Activated T-helper 1 cell treated with Interleukin-2 at 50 U/mL for 16 hours (primary cell): ENCODE results near the gene THRB.

Experiments
- DNase-seq: peaks from one replicate; pipeline ENCODE4 v3.0.0-alpha.2; 2020; ENCODE audit warnings: low read depth

THRB gene

DNA sequence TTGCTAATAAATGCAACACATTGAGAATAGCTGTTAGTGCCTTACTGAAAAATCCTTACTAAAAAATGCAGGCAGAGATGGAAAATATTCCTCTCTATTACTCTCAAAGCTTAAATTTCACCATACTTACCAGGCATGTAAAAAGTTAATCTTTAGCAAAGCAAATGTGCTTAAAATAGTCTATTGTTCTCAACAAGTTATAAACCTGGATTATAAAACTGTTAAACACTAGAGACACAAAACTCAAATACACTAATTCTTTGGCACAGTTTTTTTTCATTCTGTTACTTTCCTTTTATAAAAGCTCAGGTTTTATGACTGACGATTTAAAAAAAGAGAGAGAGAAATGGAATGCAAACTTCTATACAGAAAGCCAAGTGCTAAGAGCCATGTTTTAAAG is 119.8 kb downstream of the THRB start:
- no peak for DNase-seq

DNA sequence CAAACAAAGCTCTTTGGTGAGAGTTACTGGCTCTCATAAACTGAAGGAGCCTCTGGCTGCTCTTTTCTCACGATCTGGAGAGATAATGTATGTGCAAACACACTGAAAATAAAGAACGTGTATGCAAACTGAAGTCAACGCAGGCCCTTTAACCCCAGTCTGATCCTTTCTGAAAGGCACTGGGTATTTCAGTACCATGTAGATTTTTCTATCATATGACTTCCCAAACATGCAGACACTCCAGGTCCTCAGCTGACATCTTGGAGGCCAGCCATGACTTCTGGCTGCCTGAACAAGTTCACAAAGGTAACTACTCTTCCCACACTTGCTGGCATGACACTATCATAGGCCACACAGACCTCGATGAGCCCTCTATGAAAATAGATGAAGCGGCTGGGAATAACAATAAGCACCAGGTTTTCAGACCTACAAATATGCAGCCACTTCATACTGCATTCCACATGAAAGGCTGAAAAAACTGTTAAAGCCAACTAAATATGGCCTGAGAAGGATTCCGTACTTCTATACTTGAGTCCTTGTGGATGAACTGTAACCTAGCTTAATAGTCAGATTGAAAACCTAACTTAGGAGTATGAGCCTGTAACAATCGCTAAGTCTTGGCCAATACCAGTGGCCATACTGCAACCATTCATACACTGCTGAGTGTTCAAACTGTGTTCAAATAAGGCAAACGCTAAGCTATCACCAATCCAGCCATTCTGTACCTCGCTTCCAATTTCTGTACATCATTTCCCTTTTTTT is 121.3 kb downstream of the THRB start:
- no peak for DNase-seq

DNA sequence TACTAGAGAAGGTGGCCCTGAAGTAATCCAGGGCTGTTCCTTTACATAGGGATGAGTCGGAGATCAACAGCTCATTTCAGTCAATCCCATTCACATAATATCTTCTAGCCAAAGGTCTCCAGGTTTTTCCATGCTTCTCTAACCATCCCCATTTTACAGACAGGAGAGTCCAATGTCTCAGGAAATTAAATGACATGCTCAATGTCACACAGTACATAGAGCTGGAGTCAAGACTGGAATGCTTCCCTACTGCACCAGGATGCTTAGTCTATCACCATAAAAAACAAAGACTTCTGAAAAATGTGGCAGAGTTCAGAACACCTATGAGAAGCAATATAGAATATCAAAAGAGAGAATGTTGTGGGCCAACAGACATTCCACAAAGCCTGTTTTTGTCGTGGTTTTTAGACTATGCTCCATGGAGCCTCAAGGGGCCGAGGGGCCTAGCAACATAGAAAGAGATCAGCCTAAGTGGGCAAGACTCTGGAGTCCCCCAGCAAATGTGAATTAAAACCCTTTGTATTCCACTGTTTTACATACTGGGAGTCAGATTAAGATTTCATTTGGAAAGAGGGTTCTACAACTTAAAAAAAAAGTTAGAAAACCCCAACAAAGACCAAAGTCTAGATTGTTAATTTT is 122.0 kb downstream of the THRB start:
- DNase-seq = no peak

DNA sequence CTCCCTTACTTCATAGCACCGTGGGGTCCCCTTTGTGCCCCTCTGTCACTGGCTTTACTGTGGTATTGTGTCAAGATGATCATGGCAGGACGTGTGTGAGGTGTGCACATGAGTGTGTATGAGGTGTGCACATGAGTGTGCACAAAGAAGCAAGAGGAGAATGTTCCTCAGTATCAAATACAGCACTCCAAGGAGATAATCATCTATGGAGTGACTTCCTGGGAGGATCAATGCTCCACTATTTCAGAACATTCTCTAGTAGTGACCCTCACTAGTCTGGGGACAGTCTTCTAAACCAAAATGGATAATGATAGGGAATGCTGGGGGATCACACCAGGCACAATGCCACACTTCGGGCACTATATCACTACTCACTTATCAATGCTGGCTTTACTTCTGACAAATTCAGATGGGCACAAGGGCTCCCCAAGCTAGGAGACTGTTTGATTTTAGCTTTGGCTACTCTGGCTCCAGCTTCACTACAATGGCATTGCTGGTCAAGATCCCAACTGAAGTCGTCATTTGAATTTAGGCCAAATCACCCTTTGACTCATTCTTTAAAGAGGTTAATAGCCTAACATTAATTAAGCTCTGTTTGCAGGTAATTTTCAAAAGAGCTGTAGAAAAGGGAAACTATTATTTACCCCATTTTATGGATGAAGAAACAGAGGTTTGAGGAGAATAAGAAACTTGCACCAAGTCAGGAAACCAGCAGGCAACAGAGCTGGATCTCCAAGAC is 124.1 kb downstream of the THRB start:
- no peak for DNase-seq

DNA sequence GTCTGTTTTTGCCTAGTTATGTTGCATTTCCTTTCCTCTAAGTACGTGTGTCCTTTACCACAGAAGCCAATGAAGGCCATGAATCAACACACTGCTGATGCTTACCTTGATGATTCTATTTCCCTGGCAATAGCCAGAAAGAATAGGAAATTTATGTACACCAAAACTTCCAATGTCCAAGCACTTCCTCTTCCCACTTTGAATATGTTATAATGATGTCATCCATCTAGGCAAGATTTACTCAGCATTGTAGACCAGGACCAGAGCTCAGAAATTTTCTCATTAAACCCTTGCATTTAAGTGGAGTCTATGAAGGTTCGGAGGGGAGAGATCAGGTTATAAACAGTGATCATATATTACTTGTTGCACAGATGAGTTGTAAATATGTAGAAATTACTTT is 126.0 kb downstream of the THRB start:
- DNase-seq = no peak

DNA sequence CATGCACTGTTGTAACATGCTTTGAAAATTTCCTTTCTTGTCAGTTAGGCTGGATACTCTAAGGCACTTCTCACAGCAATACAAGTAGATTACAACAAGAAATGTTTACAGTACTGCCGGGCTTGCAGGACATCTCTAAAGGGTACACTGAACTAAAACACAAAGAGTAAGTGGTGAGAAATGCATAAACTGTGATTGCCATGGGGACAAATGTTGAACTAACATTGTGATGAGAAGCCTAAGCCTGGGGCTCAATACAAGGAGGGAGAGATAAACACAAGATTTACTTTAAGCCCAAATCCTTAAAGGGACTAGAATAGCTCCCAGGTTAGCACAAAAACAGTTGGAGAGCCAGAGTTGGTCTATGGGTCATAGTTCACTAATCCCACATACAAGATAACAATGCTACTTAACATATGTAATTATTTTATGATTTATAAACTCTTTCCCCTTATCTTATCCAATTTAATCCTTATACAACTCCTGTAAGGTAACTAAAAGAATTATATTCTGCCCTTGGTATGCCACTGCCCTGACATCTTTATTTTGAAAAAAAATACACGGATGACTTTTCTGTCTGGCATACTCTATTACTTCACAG is 126.9 kb downstream of the THRB start:
- DNase-seq = no peak

DNA sequence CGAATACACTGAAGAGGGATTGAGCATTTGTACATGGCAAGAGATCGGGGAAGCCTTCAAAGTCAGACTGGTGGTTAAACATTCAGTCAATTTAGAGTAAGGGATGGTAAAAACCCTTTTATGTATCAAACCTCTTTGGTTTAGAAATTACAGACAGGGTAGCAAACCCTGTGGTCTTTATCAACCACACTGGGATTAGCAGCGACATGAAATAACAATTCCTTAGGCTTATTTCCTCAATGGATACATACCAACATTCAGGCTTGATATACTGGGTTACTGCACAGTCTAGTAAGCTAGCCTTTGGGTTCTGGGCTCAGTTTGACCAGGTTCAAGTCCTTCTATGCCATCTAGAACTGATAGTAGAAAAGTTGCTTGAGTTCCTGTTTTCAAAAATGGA is 127.4 kb downstream of the THRB start:
- no peak for DNase-seq

DNA sequence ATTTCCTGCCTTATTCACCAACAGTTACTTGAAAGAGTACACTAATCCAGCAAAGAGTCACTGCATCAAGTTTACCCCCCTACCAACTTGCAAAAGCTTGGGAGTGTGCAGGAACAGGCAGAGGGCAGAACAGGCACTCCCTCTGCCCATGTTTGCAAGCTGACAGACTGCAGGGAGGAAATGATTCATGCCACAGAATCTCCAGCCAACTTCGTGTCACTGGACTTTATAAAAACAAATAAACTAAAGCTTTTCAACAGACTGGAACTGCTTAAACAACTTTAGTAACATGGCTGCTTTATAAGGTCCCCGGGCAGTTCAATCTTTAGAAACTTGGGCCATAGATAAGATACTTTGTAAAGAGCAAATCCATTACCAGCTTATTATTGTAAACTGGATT is 129.5 kb downstream of the THRB start:
- no peak for DNase-seq

DNA sequence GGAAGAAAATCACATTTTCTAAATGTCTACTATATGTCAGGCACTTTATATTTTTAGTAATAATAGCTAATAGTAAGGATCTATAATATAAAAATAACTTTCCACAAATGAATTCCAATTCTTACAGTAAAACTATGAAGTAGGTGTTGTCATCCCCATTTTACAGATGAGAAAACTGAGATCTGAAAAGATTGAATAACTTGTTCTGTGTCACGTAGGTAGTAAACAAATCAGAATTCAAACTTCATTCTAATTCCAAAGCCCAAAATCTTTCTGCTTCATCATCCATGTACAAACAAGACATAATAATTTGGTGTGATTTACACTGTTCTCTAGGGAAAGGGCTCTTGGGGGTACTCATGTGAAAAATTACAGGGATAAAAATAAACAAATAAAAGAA is 130.3 kb downstream of the THRB start:
- DNase-seq = no peak

DNA sequence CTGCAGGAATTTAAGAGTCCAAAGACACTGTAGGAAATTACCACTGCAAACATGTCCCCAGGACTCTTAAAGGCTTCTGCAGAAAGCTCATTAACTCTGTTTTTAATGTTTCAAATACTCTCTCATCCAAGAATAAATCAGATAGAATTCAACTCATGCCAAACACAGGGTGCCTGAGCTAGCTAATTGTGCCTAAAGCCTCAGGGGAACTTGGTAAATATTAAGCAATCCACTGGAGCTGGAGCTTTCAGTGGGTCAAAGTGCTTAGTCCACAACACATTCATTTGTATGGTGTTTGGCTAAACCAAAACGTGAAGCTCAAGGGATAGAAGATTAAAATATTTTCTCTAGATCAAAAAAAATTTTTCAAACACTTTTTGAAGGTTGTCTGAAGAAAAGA is 131.4 kb downstream of the THRB start:
- no peak for DNase-seq

DNA sequence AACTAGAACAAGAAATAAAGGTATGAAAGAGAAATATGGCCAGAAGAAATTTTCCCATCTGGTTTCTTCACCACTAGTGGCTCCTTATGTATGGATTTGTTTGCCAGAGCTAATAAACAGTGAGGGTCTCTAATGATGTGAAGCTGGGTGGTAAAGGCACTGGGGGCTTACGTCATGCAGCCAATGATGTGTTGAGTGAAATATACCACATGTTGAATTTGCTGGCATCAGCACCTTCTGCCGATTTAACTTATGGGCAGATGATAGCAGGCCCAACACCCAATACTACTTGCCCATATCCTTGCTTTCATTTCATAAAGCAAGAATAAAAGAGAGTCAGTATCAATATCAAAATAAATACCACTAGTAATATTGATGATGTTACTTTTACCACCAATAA is 133.0 kb downstream of the THRB start:
- DNase-seq = no peak

DNA sequence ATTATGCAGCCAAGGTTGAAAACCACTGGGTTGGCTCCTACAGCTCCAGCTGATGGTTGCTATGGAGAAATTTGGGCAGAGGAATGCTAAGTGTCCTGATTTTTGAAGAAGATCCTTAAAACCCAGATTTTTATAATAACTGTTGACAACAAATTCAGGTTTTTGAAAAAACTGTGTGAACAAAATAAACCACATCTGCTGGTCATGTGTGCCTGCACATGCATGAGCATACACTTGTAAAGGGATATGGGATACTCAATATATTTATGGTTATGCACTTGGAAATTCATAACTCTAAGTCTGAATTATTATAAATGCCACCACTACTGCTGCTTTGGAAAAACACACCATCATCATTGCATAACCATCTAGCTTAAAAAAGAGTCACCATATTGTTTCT is 133.7 kb downstream of the THRB start:
- DNase-seq = no peak

DNA sequence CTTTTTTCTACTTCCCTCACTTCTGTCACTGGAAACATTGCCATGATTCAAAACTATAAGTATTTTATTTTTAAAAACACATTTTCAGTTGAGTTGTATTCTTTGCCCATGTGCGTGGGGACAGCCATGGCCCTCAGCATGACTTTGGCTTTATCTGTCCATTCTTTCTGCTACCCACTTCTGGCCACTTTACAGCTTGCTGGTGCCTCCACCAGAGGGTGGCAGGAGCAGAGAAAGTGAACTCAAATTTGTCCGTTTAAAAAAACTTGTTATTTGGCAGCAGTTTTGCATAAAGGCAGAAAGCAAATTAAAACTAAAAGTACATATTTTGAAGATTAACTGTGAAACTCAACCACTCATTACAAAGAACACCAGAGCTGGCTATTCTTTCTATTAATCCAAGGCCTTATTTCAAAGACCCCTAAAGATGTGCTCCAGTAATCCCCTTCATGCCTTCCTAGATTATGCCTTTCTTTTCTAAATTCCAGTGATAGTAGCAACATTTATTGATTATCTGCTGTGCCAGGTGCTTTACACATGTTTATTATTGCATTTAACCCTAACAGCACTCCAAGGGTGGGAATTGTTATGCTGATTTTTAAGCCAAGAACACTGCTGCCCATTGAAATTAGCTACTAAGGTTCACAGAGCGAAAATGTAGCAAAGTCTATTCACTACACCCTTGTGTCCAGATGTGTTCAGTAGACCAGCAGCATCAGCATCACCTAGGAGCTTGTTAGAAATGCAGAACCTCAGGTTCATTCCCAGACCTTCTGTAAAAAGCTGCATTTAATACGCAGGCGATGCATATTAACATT is 134.8 kb downstream of the THRB start:
- no peak for DNase-seq

DNA sequence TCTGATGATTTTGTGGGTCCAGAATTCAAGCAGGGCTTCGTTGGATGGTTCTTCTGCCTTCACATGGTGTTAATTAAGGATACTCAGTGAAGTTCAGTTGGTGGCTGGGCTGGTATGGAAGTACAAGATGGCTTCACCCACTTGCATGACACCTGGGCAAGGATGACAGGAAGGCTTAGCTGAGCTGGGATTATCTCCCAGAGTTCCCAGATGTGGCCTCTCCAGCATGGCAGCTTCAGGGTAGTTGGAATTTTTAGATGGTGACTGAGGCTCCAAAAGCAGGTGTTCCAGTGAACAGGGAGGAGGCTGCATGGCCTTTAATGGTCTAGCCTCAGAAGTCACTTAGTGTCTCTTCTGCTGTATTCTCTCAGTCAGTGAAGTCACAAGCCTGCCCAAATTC is 135.5 kb downstream of the THRB start:
- DNase-seq = no peak

DNA sequence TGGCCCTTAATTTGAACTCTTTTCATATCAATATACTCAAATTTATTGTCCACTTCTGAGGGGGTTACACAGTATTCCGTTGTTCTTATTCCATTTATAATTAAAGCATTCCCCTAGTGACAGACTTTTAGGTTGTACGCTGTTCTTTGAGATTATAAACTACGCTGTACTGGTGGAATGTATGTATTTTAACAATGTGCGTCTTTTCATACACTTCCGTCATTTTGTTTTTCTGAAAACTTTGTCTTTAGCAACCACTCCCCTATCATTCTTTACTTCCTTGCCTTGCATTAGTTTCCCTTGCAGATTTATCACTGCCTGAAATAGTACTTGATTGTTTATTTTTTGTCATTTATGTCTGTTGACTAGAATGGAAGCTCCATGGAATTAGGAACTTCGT is 137.0 kb downstream of the THRB start:
- no peak for DNase-seq

DNA sequence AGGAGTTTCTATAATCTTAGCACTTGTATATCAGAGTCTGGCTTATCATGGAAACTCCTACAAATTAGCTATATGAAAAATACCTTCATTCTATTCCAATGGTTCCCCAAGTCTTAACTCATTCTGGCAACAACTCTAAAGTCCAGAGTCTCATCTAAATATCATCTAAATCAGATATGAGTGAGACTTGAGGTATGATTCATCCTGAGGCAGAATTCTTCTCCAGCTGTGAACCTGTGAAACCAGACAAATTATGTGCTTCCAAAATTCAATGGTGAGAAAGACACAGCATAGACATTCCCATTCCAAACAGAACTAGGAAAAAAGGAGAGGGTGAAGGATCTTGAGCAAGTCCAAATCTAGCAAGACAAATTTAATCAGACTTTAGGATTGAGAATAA is 138.8 kb downstream of the THRB start:
- no peak for DNase-seq

DNA sequence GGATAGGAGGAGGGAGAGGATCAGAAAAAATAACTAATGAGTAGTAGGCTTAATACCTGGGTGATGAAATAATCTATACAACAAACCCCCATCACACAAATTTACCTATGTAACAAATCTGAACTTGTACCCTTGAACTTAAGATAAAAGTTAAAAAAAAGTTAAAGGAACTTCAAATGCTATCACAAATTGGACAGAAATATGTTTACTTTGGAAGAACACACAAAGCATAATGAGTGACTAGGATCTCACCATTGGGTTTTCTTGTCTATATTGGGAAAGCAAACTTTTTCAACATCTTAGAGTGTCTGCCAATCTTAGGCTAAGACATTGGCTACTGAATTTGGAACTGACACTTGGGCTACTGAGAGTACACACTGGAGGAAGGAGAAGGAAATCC is 140.4 kb downstream of the THRB start:
- no peak for DNase-seq

DNA sequence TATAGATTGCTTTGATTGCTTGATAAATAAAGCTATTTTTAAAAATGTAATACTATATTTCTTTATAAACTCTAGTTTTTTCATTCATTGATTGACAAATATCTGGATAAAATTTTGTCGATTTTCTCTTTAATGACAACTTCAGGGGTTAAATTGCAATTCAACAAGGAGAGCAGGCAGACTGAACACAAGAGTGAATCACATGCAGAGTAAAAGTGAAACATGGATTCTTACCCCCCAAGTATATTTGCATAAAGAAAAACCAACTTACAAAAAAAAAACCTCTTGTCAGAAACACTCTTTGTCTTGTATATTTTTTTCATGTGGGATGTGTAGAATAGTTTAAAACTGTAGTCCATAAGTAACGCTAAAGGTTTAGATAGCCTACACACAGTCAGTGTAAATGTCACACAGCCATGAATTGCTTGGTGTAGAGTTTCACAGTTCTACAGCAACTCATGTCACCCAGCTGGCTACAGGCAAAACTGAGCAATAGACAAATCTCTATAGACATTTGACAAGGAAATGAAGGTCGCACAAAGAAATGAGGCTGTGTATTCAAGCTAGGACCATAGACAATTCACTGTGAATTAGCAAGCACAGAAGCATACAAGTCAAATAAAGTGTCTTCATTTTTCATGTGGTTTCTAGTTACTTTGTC is 141.6 kb downstream of the THRB start:
- no peak for DNase-seq

DNA sequence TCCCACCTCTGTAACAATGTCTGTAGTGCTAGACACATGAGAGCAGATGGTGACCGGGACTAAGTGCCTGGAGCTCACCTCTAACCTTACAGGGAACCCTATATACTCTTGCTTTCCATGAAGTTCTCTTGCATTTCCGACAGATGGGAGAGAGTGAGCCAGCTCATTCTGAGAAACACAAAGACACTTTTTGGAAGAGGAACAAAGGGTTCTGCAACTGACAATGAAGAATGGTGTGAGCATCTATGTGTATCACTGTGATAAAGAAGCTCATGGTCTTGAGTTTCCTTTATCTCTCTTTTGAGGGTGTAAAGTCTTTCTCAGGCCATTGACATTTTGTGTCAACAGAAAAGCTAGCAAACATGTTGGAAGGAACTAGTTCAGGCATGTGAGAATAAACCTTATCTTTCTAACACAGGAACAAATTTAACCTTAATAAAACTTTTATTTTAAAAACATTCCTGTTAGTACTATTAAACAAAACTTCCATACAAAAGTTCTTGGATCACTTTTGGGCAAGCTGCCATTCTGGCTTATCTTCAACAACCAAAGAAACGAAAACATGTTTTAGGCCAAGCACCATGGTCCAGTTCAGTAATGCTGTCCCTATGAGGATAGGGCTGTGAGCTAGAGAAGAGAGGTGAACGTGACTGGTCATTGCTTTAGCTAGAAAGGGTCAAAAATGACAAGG is 142.7 kb downstream of the THRB start:
- no peak for DNase-seq

DNA sequence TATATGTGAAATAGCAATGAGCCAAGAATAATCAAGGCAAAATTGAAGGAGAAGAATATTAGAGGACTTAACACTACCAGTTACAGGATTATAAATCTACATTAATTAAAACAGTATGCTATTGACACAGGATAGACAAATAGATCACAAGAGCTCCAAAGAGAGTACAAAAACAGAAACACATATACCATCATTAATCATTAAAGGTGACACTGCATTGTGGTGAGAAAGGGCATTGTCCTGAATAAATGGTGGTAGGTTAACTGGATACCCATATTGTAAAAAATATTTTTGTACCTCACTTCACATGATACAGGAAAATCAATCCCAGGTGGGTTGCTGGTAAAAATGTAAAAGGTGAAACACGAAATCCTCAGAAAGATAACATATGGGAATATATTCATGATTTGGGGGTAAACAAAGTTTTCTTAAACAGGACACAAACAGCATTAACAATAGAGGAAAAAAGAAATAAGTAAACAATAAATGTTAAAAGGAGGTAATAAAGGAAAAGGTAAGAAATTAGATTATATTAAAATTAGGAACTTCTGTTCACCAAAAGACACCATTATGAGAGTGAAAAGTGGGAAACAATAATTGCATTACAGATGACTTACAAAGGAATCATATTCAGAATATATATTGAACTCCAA is 145.2 kb downstream of the THRB start:
- no peak for DNase-seq
